ENCODE data around the gene AP4M1.
A peak's percentile ranks its signal among the peaks of the same experiment; 100 is the strongest.

AP4M1 gene

GRCh38 chr7:100157069-100157333, 55.6 kb downstream of the AP4M1 start:
- H3K27me3 ChIP-seq (ENCODE audit: control insufficient read depth, insufficient read depth, low read length) = no peaks in the 10 kb centered on the region
- H3K9me3 ChIP-seq (ENCODE audit: control insufficient read depth, low read depth, low read length) = no peaks in the 10 kb centered on the region
- H3K27ac ChIP-seq (ENCODE audit: low read length) = no peak overlapping the region
- H3K4me1 ChIP-seq (ENCODE audit: control insufficient read depth, low read depth, low read length) = peaks cover 4% of the 10 kb centered on the region
- peaks cover 24% of the 10 kb centered on the region for H3K36me3 ChIP-seq (ENCODE audit: control insufficient read depth, low read depth, low read length)
- H3K4me3 ChIP-seq (ENCODE audit: low read length) = peak overlapping the region; percentile 82
- no peak overlapping the region for H3K9ac ChIP-seq (ENCODE audit: low read length)

GRCh38 chr7:100157334-100158228, 56.1 kb downstream of the AP4M1 start:
- Histone ChIP-seq H3K36me3 (ENCODE audit: control insufficient read depth, low read depth, low read length) (peaks cover 24% of the 10 kb centered on the region), H3K9me3 (ENCODE audit: control insufficient read depth, low read depth, low read length) (no peaks in the 10 kb centered on the region), H3K27ac (ENCODE audit: low read length) (no peak overlapping the region), H3K4me3 (ENCODE audit: low read length) (peak overlapping the region; percentile 82), H3K4me1 (ENCODE audit: control insufficient read depth, low read depth, low read length) (peaks cover 4% of the 10 kb centered on the region), H3K27me3 (ENCODE audit: control insufficient read depth, insufficient read depth, low read length) (no peaks in the 10 kb centered on the region), H3K9ac (ENCODE audit: low read length) (peak overlapping the region; percentile 69)
